T-helper 1 cell treated with Interleukin-12 subunit alpha and Interleukin-12 subunit beta and Interleukin-4 antibody, amounts not matched to agents 30 μg/mL and 1 μg/mL, for 36 hours (primary cell): Measurements from ENCODE around the gene UVRAG.

Source experiments
- H3K27ac Mint-ChIP-seq: one replicate; pipeline ENCODE4 v1.8.0; 2021; ENCODE audit warnings: mild to moderate bottlenecking, mixed read lengths
- H3K27me3 Mint-ChIP-seq: one replicate; pipeline ENCODE4 v1.8.0; 2021; ENCODE audit warnings: low read depth, mixed read lengths
- H3K36me3 Mint-ChIP-seq: one replicate; pipeline ENCODE4 v1.8.0; 2021; ENCODE audit warnings: low read depth, mixed read lengths
- H3K4me1 Mint-ChIP-seq: one replicate; pipeline ENCODE4 v1.8.0; 2021; ENCODE audit warnings: low read depth, mixed read lengths
- H3K4me3 Mint-ChIP-seq: one replicate; pipeline ENCODE4 v1.8.0; 2021; ENCODE audit warnings: mild to moderate bottlenecking, moderate library complexity, mixed read lengths
- H3K9me3 Mint-ChIP-seq: one replicate; pipeline ENCODE4 v1.8.0; 2021; ENCODE audit warnings: mixed read lengths

Gene UVRAG

GRCh38 chr11:76163289-76163880 lies 348.4 kb downstream of the UVRAG start:
- no peak overlapping the region for H3K4me3 Mint-ChIP-seq
- no peak overlapping the region for H3K27ac Mint-ChIP-seq
- no peaks in the 10 kb centered on the region for H3K4me1 Mint-ChIP-seq
- peaks cover 2% of the 10 kb centered on the region for H3K27me3 Mint-ChIP-seq
- H3K9me3 Mint-ChIP-seq = no peaks in the 10 kb centered on the region
- H3K36me3 Mint-ChIP-seq = no peaks in the 10 kb centered on the region

GRCh38 chr11:76164081-76164480 lies 349.1 kb downstream of the UVRAG start:
- Mint-ChIP-seq H3K27ac (no peak overlapping the region), H3K27me3 (peaks cover 6% of the 10 kb centered on the region), H3K9me3 (no peaks in the 10 kb centered on the region), H3K4me3 (no peak overlapping the region), H3K4me1 (no peaks in the 10 kb centered on the region), H3K36me3 (no peaks in the 10 kb centered on the region)

- H3K36me3 Mint-ChIP-seq = no peaks in the 10 kb centered on the region
- no peaks in the 10 kb centered on the region for H3K4me1 Mint-ChIP-seq
- no peak overlapping the region for H3K27ac Mint-ChIP-seq
Measured at GRCh38 chr11:76164861-76165751, 350.1 kb downstream of the UVRAG start.

GRCh38 chr11:76166314-76166713 lies 351.3 kb downstream of the UVRAG start:
- no peaks in the 10 kb centered on the region for H3K9me3 Mint-ChIP-seq
- no peaks in the 10 kb centered on the region for H3K4me1 Mint-ChIP-seq
- H3K27me3 Mint-ChIP-seq = peaks cover 6% of the 10 kb centered on the region
- H3K4me3 Mint-ChIP-seq = no peak overlapping the region
- no peak overlapping the region for H3K27ac Mint-ChIP-seq
- H3K36me3 Mint-ChIP-seq = no peaks in the 10 kb centered on the region

More at GRCh38 chr11:76164861-76165751, 350.1 kb downstream of the UVRAG start:
- Mint-ChIP-seq H3K27me3 (peaks cover 6% of the 10 kb centered on the region), H3K4me3 (no peak overlapping the region), H3K9me3 (no peaks in the 10 kb centered on the region)

- H3K4me3 Mint-ChIP-seq = no peak overlapping the region
- H3K36me3 Mint-ChIP-seq = no peaks in the 10 kb centered on the region
- H3K27me3 Mint-ChIP-seq = peaks cover 6% of the 10 kb centered on the region
- H3K27ac Mint-ChIP-seq = no peak overlapping the region
- H3K4me1 Mint-ChIP-seq = no peaks in the 10 kb centered on the region
- no peaks in the 10 kb centered on the region for H3K9me3 Mint-ChIP-seq
Measured at GRCh38 chr11:76167590-76167989, 352.6 kb downstream of the UVRAG start.

GRCh38 chr11:76169473-76169896 lies 354.5 kb downstream of the UVRAG start:
- Mint-ChIP-seq H3K9me3 (no peaks in the 10 kb centered on the region), H3K27ac (no peak overlapping the region), H3K36me3 (no peaks in the 10 kb centered on the region), H3K27me3 (peaks cover 6% of the 10 kb centered on the region), H3K4me1 (no peaks in the 10 kb centered on the region), H3K4me3 (no peak overlapping the region)

GRCh38 chr11:76170468-76170867 lies 355.5 kb downstream of the UVRAG start:
- H3K27me3 Mint-ChIP-seq = peaks cover 6% of the 10 kb centered on the region
- H3K36me3 Mint-ChIP-seq = no peaks in the 10 kb centered on the region
- no peak overlapping the region for H3K4me3 Mint-ChIP-seq
- no peak overlapping the region for H3K27ac Mint-ChIP-seq
- H3K9me3 Mint-ChIP-seq = no peaks in the 10 kb centered on the region
- H3K4me1 Mint-ChIP-seq = no peaks in the 10 kb centered on the region

- no peaks in the 10 kb centered on the region for H3K36me3 Mint-ChIP-seq
- no peak overlapping the region for H3K4me3 Mint-ChIP-seq
- no peak overlapping the region for H3K27ac Mint-ChIP-seq
- H3K4me1 Mint-ChIP-seq = no peaks in the 10 kb centered on the region
- no peaks in the 10 kb centered on the region for H3K9me3 Mint-ChIP-seq
- H3K27me3 Mint-ChIP-seq = peaks cover 6% of the 10 kb centered on the region
Measured at GRCh38 chr11:76172583-76172982, 357.6 kb downstream of the UVRAG start.

GRCh38 chr11:76173663-76174062 lies 358.7 kb downstream of the UVRAG start:
- Mint-ChIP-seq H3K4me3 (no peak overlapping the region), H3K27me3 (peaks cover under 1% of the 10 kb centered on the region), H3K36me3 (no peaks in the 10 kb centered on the region), H3K27ac (no peak overlapping the region), H3K4me1 (no peaks in the 10 kb centered on the region), H3K9me3 (no peaks in the 10 kb centered on the region)

GRCh38 chr11:76174330-76174729 lies 359.3 kb downstream of the UVRAG start:
- H3K4me3 Mint-ChIP-seq = no peak overlapping the region
- no peak overlapping the region for H3K27ac Mint-ChIP-seq
- H3K27me3 Mint-ChIP-seq = no peaks in the 10 kb centered on the region
- H3K4me1 Mint-ChIP-seq = no peaks in the 10 kb centered on the region
- H3K36me3 Mint-ChIP-seq = no peaks in the 10 kb centered on the region
- H3K9me3 Mint-ChIP-seq = no peaks in the 10 kb centered on the region

GRCh38 chr11:76175783-76176182 lies 360.8 kb downstream of the UVRAG start:
- Mint-ChIP-seq H3K27ac (no peak overlapping the region), H3K4me1 (no peaks in the 10 kb centered on the region)

GRCh38 chr11:76176463-76176862 lies 361.5 kb downstream of the UVRAG start:
- Mint-ChIP-seq H3K27me3 (no peaks in the 10 kb centered on the region), H3K27ac (no peak overlapping the region)

More at GRCh38 chr11:76175783-76176182, 360.8 kb downstream of the UVRAG start:
- no peak overlapping the region for H3K4me3 Mint-ChIP-seq
- no peaks in the 10 kb centered on the region for H3K27me3 Mint-ChIP-seq
- H3K36me3 Mint-ChIP-seq = no peaks in the 10 kb centered on the region
- no peaks in the 10 kb centered on the region for H3K9me3 Mint-ChIP-seq

GRCh38 chr11:76177250-76177686 lies 362.3 kb downstream of the UVRAG start:
- Mint-ChIP-seq H3K4me1 (no peaks in the 10 kb centered on the region), H3K36me3 (no peaks in the 10 kb centered on the region), H3K9me3 (no peaks in the 10 kb centered on the region), H3K4me3 (no peak overlapping the region), H3K27me3 (no peaks in the 10 kb centered on the region), H3K27ac (no peak overlapping the region)

More at GRCh38 chr11:76176463-76176862, 361.5 kb downstream of the UVRAG start:
- no peaks in the 10 kb centered on the region for H3K4me1 Mint-ChIP-seq
- no peak overlapping the region for H3K4me3 Mint-ChIP-seq
- H3K36me3 Mint-ChIP-seq = no peaks in the 10 kb centered on the region
- H3K9me3 Mint-ChIP-seq = no peaks in the 10 kb centered on the region

- Mint-ChIP-seq H3K9me3 (no peaks in the 10 kb centered on the region), H3K4me3 (no peak overlapping the region), H3K36me3 (no peaks in the 10 kb centered on the region), H3K4me1 (no peaks in the 10 kb centered on the region), H3K27ac (no peak overlapping the region), H3K27me3 (no peaks in the 10 kb centered on the region)
Measured at GRCh38 chr11:76179147-76179546, 364.1 kb downstream of the UVRAG start.

GRCh38 chr11:76181371-76181770 lies 366.4 kb downstream of the UVRAG start:
- Mint-ChIP-seq H3K36me3 (no peaks in the 10 kb centered on the region), H3K9me3 (no peaks in the 10 kb centered on the region), H3K4me1 (no peaks in the 10 kb centered on the region), H3K27ac (no peak overlapping the region), H3K4me3 (no peak overlapping the region), H3K27me3 (no peaks in the 10 kb centered on the region)
